NCI-H1092 (cell line): ENCODE results near the gene SMOC2.
"Not testable (repeated sequence)": the region's sequence is repeated elsewhere in the genome, so short reads cannot be mapped to it uniquely, and the experiment has no call there.

Experiments used
- DNase-seq: peaks from one replicate; lab custom pipeline; 2025; lab: John Stamatoyannopoulos, UW

The SMOC2 gene

DNA sequence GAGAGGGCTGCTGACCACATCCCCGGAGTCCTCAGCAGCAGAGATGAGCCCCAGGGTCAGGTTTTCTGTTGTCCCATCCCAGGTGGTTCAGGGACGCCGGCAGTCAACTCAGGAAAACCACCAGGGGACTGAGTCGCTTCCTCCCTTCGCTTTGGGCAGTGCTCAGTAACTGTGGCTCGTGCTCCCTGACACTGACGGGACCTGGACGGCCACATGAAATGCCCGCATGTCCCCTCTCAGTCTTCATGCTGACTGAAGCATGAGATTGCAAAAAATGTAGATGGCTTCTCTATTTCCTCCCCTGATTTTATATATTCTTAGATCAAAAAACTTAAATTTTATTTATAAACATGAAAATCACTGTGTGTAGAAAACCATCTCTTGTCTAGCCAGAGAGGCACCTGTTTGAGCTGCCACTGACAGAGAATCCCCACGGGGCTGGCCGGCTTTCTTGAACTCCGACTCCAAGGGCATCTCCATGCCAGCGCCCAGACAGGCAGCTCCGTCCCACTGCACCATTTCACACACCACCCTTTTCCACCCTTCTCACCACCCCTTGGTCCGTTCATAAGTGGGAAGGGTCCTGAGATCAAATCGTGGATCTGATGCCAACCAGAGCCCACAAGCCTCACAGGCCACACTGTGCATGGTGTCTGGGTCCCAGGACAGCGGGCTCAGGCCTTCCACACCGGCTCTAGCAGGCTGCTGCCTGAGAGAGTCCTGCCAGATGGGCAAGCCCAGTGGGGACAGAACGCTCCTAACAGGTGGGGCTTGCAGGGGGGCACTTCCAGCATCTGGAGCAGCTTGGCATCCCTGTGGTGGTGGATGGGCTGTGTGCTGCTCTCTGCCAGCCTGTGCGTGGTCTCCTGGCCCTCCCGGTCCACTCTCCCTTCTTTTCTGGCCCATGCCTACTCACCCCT lies 98.2 kb downstream of the SMOC2 start:
- DNase-seq, result no peak

DNA sequence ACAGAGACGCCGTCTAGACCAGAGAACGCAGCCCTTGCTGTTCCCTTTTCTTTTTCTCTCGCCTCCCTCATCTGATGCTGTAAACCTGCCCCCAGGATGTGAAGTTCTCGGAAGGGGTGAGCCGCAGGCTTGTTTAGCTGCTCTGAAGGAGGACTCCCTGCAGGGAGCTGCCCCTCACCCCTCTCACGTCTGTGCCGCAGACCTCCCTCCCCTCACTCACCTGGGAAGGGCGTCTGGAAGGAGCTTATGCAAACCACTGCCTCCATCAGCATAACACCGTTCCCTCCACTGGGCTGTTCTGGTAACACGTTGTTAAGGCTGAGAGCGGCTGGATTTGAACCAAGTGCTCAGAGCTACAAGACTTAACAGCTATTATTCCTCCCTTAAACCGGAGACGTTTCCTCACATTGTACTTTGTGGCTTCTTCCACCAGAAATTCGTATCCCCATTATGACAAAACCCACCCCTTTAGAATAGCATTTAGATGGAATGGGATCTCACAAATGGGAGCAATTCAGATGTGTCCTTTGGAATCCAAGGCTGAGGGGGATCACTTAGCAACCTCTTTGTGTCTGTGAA lies 99.8 kb downstream of the SMOC2 start:
- DNase-seq, result no peak

DNA sequence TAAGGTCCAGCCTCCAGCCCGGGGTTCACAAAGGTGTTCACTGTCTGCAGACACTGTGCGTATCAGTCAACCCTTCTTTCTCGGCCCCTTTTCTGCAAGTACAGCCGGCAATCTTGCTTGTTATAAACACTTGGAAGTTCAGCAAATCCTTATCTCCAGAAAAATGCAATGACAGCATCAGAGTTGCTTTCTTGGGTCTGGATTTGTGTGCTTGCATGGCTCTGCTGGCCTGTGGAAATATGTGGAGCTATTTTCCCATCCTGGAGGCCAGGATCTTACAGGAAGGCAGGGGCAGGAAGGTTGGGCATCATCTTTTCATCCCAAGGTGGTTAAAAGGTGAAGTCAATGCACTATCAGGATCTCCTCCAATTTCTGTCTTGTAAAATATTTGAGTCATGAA lies 100.3 kb downstream of the SMOC2 start:
- no peak for DNase-seq

DNA sequence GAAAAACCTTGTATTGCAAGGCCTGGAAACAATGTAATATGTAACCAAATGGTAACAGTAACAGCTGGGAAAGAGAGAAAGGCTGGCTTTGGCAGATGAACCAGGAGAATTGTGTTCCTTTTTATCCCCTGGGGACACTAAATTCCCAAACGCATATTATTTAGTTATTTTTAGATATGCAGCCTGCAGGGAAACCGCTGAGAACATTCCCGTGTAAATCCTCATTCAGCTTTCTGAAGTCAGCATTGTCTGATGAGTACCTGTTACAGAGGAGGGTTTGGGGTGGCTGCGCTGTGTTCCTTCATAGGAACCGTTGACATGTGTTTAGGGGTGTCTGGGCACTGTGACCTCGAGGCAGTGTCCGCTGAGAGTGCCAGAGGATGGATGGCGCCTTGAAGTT lies 101.3 kb downstream of the SMOC2 start:
- DNase-seq, result no peak

DNA sequence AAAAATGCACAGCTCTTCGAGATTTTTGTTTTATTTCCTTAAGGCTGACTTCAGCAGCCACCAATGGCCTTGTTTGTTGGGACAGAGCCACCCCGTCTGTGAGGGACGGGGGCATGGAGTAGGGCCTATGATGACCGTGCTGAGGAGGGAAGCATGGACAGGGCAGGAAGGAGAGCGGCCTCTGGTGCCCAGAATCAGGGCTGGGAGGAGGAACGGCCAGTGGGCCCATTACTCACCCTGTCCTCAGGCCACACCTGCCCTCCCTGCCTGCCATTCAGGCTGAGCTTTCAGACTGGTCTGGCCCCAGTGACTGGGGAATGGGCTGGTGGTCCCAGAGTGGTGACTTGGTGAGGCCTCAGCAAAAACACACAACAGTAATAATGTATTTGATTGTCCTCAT lies 104.4 kb downstream of the SMOC2 start:
- DNase-seq, result no peak

DNA sequence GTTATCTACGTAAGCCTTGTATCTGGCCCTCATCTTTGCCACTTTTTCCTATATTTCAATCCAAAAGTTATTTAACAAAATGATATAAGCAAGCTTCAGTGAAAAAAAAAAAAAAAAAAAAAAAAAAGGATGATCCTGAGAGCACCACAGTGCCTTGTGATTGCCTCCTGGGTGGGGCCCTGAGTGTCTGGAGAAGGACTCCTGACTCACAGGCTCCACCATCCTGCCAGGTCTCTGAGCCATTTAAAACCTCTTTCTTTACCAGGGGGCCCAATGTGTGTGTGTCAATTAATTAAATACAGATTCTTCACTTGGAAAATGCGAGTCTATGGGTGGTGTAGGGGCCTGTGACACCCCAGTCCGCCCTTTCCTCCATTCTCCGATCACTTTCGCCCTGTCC lies 105.2 kb downstream of the SMOC2 start:
- no peak for DNase-seq

DNA sequence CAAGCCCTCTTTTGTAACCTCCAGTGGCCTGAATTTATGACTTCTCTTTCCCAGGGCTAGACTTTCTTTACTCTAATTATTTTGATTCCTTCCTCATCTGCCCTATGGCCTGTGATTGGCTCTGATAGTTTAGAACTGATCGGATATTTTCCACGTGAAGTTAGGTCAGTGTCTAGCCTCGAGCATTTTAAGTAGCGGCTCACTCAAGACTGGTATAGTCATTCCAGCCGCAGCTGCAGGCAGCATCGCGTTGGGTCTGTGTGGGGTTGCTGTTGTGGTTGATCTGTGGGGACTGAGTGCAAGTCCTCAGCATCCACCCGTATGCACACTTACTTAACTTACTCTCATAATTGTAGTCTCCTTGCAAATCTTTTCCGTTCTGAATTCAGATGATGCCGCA lies 105.7 kb downstream of the SMOC2 start:
- no peak for DNase-seq

DNA sequence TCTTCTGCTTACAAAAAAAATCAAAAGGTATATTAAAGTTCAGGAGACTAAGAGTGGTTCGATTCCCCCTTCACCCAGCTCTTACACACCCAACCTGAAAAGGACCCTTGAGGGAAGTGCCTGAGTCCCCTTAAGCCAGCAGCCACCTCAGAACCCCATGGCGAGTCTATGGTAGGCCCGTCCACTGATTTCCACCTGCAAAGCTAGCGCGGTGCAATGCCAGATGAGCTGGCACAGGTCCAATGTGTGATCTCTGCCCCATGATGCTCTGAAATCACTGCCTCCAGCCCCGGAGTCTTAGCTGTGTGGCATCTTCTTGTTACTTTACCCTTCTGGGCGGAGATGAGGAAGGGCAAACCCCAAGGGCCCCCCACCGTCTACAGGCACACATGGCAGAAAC lies 109.3 kb downstream of the SMOC2 start:
- no peak for DNase-seq

DNA sequence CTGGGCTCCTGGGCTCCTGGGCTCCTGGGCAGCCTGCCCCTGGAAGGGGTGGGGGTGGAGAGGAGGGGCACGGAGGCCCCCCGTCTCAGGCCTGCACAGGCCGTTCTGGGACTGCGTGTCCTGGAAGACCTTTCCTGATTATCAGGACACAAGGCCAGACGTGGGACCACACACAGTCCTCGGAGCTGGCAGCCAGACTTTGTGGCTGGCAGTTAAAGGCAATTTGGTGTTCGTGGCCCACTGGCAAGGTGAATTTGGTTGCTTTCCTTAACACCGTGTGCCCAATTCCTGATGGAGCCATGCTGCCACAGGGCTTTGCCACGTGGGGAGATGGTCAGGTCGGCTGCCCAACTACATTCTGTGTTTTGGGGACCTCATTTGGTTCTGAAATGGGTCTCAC lies 113.5 kb downstream of the SMOC2 start:
- DNase-seq, result no peak

DNA sequence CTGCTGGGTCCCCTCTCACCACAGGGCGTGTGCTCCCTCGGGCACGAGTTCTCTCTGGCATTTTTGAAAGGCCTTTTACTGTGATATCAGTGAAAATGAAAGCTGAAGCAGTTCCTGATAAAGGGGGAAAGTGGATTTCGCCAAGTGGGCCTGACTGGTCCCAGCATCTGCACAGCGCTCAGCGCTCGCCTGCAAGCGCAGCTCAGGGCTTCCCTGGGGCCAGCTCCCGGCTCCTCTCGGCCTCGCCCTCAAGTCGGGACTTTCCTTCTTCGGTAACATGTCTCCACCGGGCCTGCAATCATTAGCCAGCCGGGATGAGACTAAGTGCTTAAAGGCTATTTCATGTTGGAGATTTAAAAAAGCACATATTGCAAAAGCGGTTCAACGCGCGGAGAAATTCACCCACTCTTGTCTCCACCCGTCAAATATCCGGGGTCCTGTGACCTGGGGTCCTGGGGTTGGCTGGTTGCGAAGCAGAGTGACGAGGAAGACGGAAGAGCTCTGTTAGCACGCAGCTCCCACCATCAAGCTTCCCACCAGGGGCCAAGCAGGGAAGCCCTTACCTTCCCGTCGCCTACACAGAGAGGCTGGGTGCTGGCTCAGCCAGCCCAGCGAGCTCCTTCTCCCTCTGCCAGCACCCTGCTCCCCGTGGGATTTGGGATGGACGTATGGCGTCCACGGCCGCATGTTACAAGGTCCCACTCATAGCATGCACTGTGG lies 114.1 kb downstream of the SMOC2 start:
- DNase-seq, result no peak

DNA sequence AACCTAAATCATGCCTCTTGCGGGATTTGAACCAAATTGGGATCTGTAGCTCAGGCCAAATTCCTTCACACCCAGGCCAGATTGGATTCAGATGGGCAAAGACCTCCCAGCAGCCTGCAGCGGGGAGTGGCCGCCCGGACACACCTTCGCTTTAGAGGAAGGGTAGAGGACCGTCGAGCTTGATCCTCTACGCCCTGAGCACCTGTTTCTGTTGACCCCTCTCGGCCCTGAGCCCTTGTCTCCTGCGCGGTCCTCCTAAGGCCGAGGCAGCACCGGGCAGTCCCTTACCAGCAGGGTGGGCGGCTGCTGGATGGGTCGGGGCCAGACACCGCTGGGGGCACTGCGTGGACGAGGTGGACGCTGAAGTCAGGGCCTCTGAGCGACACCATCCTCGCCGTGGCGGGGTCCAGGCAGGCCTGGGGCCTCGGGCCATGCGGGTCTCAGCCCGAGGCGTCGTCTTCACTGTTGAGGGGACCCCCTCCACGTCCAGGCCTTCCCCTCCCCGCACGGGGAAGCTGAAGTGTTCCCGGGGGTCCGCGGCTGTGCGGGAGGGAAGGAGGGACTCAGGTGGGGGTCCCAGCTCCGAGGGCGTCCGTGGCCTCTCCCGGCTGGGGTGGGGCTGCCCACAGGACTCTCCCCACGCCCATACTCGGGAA lies 114.8 kb downstream of the SMOC2 start:
- no peak for DNase-seq

DNA sequence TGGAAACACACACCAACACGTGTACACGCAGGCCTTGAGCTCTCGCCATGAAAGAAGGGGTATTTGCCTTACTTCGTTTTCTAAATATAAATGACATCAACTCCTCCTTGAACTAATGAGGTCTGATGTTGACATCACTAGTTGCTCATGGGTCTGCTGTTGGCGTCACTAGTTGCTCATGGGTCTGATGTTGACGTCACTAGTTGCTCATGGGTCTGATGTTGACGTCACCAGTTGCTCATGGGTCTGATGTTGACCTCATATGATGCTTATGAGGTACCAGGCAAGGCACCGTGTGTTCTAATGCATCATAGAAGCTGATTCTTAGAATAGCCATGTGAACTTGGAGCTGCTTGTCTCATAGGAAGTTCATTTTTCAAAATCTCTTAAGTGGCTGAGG lies 116.5 kb downstream of the SMOC2 start:
- DNase-seq, result no peak

DNA sequence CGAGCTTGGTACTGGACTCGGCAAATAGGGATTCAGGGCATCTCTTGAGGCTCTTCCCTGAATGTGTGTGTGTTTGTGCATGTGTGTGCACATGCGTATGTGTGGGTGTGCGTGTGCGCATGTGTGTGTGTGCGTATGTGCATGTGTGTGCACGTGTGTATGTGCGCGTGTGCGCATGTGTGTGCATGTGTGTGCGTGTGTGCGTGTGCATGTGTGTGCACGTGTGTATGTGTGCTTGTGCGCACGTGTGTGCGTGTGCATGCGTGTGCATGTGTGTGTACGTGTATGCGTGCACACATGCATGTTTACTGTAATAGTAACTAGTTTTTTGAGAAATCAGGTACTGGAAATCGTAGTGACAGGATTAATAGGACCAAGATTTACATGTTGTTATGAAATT lies 117.7 kb downstream of the SMOC2 start:
- no peak for DNase-seq

DNA sequence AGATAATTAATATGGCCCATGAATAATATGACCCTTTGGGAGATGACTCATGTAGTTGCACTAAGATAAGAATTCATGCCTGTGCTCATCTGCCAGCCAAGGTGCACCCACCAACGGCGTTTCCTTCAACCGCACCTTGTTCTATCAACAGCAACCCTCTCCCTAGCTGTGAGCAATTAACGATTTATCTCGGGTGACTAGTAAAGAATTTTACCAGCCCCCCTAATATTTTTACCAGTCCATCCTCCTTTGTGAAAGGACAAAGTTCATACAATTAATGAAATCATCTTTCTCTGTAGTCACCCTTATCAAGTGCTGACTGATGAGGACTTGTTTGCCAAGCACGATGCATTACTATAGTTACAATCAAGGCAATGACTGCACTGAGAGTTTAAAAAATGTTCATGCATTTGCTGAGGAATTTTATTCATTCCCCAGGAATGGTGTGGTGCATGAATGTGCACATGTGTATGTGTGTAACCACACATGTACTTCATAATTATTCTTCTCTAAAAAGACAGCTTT lies 118.7 kb downstream of the SMOC2 start:
- DNase-seq, result no peak

DNA sequence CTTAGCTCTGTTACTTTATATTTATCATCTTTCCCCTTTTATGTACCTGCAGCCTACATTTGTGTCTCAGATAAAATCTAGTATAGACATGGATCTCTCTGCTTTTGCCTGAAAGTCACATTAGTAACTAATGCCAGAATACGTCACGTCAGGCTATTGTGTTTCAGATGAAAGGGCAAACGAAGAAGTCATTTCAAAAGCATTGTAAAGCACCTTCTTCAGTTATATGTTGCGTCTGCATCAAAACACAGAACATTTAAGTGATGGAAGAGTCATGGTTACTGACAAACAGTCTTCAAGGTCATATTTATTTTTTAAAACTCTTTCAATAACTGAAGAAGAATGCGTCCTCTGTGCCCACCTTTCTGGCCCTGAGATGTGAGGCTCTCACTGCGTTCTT lies 119.1 kb downstream of the SMOC2 start:
- no peak for DNase-seq

DNA sequence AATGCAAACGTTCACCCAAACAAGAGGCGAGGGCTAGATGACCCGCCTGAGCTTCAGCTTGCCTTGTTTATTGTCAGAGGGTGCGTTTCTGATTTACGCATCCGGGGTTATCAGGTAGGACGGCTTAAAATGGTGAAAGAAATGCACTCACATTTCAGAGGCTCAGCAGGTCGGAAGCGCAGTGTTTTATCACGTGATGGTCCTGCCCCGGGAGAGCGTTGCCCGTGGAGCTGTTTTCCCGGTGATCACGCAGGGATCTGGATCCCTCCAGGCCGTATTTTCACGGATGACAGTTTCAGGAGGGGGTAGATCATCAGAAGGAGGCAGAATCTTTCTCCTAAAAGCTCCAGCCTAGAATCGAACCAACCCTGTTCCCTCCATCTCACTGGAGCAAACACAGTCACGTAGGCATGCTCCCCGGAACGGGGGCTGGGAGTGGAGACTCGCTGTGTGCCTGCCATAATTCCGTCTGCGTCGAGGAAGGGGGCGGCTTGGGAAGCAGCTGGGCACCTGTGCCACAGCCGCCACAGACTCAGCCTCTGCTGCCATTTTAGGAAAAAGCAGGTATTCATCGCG lies 121.7 kb downstream of the SMOC2 start:
- no peak for DNase-seq

DNA sequence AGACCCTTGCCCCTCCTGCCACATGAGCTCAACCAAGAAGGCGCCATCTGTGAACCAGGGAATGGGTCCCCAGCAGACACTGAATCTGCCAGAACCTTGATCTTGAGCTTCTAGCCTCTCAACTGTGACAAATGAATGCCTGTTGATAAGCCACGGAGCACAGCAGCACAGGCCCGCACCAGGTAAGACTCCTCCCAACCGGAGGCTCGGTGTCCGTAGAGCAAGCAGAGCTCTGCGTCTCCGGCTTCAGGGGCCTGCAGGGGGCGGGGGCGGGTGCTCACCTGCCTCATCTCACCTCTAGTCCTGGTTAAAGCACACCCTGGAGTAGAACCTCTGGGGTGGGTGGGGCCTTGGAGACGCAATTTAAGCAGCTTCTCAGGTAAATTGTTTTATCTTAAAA lies 122.7 kb downstream of the SMOC2 start:
- DNase-seq, result no peak

DNA sequence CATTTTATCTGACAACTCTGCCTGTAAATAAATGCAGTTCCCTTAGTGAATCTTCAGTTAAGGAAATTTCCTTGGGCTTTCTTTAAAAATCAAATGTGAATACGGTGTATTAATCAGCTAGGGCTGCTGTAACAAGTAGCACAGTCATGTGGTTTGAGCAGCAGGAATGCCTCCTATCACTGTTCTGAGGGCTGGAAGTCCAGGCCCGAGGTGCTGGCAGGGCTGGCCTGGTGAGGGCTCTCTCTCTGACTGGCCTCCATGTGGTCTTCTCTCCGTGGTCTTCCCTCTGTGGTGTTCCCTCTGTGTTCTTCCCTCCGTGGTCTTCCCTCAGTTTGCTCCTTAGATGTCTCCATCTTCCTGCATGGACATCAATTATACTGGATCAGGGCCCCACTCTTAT lies 124.1 kb downstream of the SMOC2 start:
- DNase-seq, result no peak

DNA sequence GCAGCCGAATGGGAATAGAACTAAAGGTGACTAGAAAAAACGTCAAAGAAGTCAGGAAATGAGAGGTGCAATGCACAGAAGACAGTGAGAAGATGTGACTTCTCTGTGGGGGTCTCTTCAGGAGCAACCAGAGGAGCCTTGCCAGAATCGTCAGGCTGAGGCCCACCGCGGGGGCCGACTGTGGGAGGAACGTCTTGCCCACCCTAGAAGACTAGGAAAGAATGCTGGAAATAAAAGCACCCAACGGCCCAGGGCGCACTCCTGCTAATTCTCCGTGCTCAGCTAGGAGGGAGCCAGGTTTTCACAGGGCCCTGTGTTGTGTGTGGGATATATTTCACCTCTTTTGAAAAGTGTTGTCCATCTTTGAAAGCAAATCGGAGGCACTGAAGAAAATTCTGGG lies 129.2 kb downstream of the SMOC2 start:
- DNase-seq, result no peak

DNA sequence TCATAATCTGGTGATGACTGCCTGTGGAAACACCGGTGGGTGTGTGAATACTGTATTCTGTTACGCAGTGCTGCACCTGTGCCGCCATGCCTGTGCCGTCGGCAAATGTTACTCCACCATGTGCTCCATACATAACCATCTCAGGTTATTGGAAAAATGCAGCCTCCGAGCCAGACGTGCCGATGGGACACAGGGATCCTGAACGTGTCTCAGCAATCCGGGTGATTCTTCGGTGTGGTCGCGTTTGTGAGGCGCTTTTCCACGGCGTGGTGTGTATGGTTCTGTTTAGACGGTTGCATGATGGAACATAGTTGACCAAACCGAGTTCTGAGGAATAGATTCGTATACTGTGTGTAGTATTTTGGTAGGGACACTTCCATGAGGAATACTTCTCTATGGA lies 130.3 kb downstream of the SMOC2 start:
- no peak for DNase-seq

DNA sequence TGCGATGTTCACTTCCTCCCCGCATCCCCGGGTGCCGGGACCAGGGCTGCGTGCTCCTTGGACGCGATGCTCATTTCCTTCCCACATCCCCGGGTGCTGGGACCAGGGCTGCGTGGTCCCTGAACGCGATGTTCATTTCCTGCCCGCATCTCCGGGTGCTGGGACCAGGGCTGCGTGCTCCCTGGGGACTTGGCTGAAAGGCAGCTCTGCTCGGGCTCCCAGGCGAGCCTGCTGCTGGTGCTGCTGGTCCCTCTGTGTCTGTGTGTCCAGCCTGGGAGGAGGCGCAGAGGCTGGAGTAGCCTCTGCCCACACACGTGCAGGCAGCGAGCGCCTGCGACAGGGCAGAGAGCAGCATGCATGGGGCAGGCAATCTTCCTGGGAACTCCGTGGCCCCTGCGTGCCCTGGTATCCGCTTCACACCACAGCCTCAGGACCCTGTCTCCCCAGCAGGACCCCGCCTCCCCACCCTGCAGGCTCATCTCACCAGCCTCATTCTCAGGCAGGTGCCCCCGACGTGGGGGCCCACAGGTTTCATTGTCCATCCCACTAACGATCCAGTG lies 132.4 kb downstream of the SMOC2 start:
- DNase-seq, result not testable (repeated sequence)
